T47D (cell line): ENCODE data around the gene TTC19.

ENCODE experiments used
- DNase-seq, 2 experiments: peaks; one replicate each; pipeline versions ENCODE4 v3.0.0 to v3.0.0-alpha.2; 2011 to 2012; ENCODE audit warnings: low read depth in 1 of 2, low spot score in 1 of 2
- JUND ChIP-seq: IDR thresholded peaks from 2 replicates; pipeline ENCODE4 v1.6.1; 2012; ENCODE audit warnings: low read depth
- in situ Hi-C: cut with HindIII; loops from 2 replicates; pipeline ENCODE4 v1.10.0; 2016; ENCODE audit warnings: low sequenced_read_pairs, low pct_unique_long_range_greater_than_20kb

The TTC19 gene

GRCh38 chr17:15981208-15981607, 18.4 kb upstream of the TTC19 start:
- in situ Hi-C loops: no loop called here
- DNase-seq: no peak
- no peak for TF ChIP-seq JUND

DNA sequence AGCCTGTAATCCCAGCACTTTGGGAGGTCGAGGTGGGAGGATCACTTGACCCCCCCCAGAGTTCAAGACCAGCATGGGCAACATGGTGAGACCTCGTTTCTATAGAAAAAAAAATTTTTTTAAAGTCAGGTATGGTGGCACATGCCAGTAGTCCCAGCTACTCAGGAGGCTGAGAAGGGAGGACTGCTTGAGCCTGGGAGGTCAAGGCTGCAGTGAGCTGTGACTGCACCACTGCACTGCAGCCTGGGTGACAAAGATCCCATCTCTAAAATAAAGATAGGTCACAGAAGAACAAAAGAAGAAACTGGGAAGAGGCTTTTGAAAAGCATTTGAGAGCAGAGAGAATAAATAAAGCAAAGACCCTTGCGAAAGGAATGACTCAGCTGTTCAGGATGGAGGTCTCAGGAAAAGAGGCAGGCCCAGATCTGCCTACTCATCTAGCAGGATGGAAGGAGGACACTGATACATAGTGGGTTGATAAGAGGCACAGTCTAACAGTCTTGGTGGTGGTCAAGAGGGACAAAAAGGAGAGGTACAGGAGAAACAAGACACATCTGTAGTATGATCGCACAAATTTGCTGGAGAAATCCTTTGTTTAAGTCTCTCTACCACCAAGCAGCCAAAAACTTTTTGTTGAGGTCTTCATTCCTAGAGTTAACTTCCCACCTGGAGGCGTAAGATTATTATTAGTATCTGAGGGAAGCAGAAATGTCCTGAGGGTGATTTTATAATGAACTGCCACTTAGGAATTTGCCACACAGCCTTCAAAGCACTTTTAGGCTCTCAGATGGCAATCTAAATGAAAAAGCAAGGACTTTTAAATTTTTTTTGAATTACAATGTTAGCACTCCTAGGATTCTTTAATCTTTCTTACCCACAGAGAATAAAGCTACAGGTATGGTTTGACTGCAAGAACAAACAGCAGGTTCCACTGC, 17.7 kb upstream of the TTC19 start:
- no peak for DNase-seq
- TF ChIP-seq JUND: no peak
- in situ Hi-C loops: no loop called here

- no peak for TF ChIP-seq JUND
- in situ Hi-C loops: no loop called here
These were observed 3.3 kb upstream of the TTC19 start for GRCh38 chr17:15996322-15996721.

GRCh38 chr17:15998031-15998562, 1.5 kb upstream of the TTC19 start:
- in situ Hi-C loops: no loop called here
- TF ChIP-seq JUND: no peak
- no peak for DNase-seq

More at GRCh38 chr17:15996322-15996721, 3.3 kb upstream of the TTC19 start:
- no peak for DNase-seq

- DNase-seq: peak; percentile 9 to 17
- no peak for TF ChIP-seq JUND
- in situ Hi-C loops: no loop called here
These were observed 577 bp downstream of the TTC19 start for GRCh38 chr17:15999974-16000827.

GRCh38 chr17:16001226-16001897, 1.7 kb downstream of the TTC19 start:
- no peak for DNase-seq
- in situ Hi-C loops: no loop called here
- TF ChIP-seq JUND: no peak

DNA sequence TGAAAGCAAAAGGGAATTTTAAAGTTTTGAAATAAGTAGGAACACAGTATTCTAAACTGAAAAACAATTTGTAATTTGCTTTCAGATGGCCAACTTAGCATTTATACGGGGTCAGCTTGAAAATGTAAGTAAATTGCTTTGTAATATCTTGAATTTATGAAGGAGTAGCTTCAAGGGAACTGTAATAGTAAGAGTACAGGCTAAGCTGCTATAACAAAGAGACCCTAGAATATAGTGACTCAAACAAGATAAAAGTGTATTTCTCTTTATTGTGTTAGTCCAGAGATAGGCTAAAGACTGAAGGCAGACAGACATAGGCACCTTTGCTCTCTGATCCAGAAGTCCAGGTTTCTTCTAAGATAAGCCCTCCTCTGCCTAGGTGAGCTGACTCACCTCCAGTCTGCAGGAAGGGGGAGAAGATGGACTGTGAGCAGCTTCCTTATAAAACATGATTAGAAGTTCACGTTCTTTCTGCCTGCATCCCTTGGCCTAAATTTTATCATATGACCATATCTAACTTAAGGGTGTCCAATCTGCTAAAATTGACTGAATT, 3.2 kb downstream of the TTC19 start:
- no peak for DNase-seq
- no peak for TF ChIP-seq JUND
- in situ Hi-C loops: no loop called here

DNA sequence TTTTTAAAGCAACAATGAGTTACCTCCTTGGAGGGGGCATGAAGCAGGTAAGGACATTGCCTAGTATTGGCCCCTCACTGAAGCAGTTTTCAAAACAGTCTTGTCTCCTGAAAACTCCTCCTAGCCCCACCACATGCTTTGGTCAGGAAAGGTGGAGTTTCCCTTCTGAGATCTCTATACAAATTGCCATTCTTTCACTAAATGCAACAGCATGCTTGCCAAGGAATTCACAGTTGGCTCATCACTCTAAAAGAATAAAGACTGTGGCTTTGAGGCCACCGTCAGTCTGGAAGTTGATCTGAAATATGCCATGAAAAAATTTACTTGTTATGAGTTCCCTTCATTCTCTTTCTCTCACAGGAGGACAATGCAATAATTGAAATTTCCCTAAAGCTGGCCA, 4.2 kb downstream of the TTC19 start:
- in situ Hi-C loops: no loop called here
- TF ChIP-seq JUND: no peak
- DNase-seq: no peak

GRCh38 chr17:16005636-16006035, 6.0 kb downstream of the TTC19 start:
- no peak for TF ChIP-seq JUND
- DNase-seq: no peak
- in situ Hi-C loops: no loop called here

DNA sequence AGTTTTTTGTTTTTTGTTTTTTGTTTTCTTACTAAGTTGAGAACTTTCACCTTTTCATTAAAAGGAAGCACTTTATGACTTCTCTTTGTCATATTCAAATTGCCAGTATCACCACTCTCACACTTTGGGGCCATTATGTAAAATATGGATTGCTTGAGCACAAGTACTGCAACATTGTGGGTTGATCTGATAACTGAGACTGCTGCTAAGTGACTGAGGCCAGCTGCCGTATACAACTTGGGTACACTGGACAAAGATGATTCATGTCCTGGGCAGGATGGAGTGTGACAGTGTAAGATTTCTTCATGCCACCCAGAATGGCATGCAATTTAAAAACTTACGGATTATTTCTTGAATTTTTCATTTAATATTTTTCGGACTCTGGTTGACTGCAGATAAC, 7.8 kb downstream of the TTC19 start:
- no peak for TF ChIP-seq JUND
- DNase-seq: no peak
- in situ Hi-C loops: no loop called here

GRCh38 chr17:16013943-16014407, 14.4 kb downstream of the TTC19 start:
- in situ Hi-C loops: no loop called here
- DNase-seq: peak in 1 of 2 experiments; percentile 38
- TF ChIP-seq JUND: no peak

DNA sequence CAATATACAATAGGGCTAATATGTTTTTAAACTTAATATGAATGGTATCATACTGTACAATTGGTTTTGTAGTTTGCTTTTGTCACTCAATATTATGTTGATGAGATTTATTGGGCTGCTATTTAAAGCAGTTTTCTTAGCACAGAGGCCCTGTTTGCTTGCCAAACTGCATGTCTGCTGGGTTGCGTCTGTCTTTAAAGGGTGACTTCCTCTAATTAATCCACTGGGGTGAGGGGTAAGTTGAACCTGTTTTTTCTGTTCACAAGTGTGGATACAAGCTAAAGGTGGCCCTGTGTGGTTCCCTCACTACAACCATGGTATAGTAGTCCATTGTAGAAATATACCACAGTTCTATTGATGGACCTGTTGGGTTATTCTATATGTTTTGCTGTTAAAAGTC, 19.7 kb downstream of the TTC19 start:
- in situ Hi-C loops: no loop called here
- TF ChIP-seq JUND: no peak
- DNase-seq: no peak
